ENCODE measurements around the gene CBX4. TPM values are rescaled to one million over a fixed set of nuclear protein-coding genes. Genes with fewer than 3 reads are reported as not detected.

CBX4 gene
- total and polyA plus RNA-seq, 2 of the 4 experiments (the other 2 are of a cell fraction), result 3.2 to 9.4 TPM

DNA sequence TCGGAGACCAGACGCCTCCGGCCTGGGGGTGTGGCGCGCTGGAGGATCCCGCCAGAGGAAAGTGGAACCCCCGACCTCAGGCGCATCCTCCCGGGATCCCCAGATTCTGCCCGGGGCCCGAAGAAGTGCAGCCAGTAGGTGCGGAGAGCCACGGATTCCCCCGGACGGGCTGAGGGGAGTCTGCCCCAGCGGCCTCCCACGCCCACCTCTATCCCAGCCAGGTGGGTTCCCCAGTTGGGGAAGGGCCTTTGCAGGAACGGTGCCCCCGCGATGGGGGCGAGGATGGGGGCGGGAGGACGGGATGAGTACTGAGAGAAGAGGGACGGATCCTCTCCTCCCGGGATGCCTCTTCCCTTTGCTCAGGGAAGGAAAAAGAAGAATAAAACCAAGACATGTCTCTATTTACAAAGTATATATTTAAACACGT is 47.5 kb downstream of the CBX4 start:
- H3K56ac ChIP-seq (ENCODE audit: extremely low read depth, insufficient read depth, low read length), result no peak overlapping the region
- in situ Hi-C loops (cut with MboI; ENCODE audit: low sequenced_read_pairs) (loop anchor here (5.0 kb wide), 1 partner anchor 196 kb away; no protein-coding TSS in a partner anchor), intact Hi-C loops (cut with micrococcal nuclease) (loop anchor here (2.0 kb wide), 1 partner anchor 201 kb away; no protein-coding TSS in a partner anchor), dilution Hi-C loops (cut with HindIII; ENCODE audit: low sequenced_read_pairs, unreplicated experiment) (no loop called here)
- H3K23ac ChIP-seq (ENCODE audit: low read depth, low read length), result no peak overlapping the region
- H2AK5ac ChIP-seq (ENCODE audit: low read depth, low read length), result peak overlapping the region; percentile 24; the same call in 1 of the 2 replicates
- peaks cover 5% of the 10 kb centered on the region; the same call in 1 of the 2 replicates for H3K9me1 ChIP-seq (ENCODE audit: insufficient read depth, low read length)
- no TSS peak for BruUV-seq (replicated peaks)
- ChIA-PET CTCF (no interaction called here), POLR2A (ENCODE audit: unreplicated experiment) (no interaction called here)
- H3K4me3 ChIP-seq (ENCODE audit: insufficient read depth, low read depth, low read length), result no peak overlapping the region
- no peak for DNase-seq
- H3K4me1 ChIP-seq (ENCODE audit: control insufficient read depth, insufficient read depth, low read length), result peaks cover 17% of the 10 kb centered on the region
- H2BK5ac ChIP-seq (ENCODE audit: low read depth, low read length, poor library complexity, severe bottlenecking), result no peak overlapping the region
- no peak overlapping the region for H4K91ac ChIP-seq (ENCODE audit: insufficient read depth, low read depth, low read length)
- WGBS, 2 experiments (ENCODE audit: extremely low coverage in 2 of 2, insufficient read length in 1 of 2), result 12% methylated on average over 5 of the region's 26 CpGs; no CpG with 5 or more reads in 1 of the 2 experiments
- H3K9me3 ChIP-seq (ENCODE audit: control insufficient read depth, insufficient read depth, low read length), result no peaks in the 10 kb centered on the region
- no peak overlapping the region for H2BK20ac ChIP-seq (ENCODE audit: low read depth, low read length)
- H3K9ac ChIP-seq (ENCODE audit: low read depth, low read length), result no peak overlapping the region
- H3K4ac ChIP-seq (ENCODE audit: low read depth, low read length), result no peak overlapping the region
- H2AFZ ChIP-seq (replicated peaks; ENCODE audit: low read length, poor library complexity), result no peak overlapping the region
- H3K4me2 ChIP-seq (ENCODE audit: low read depth, low read length), result no peak overlapping the region
- peaks cover 9% of the 10 kb centered on the region; the same call in 1 of the 2 replicates for H3K36me3 ChIP-seq (ENCODE audit: control insufficient read depth, insufficient read depth, low read length)
- no peak overlapping the region for H3K18ac ChIP-seq (ENCODE audit: low read depth, low read length)
- H3K27me3 ChIP-seq (ENCODE audit: control insufficient read depth, insufficient read depth, low read length), result peaks cover 37% of the 10 kb centered on the region
- no peak for ATAC-seq (ENCODE audit: low read depth)
- no peak overlapping the region for H2BK15ac ChIP-seq (ENCODE audit: low read depth, low read length)
- TF ChIP-seq, protein P1, sequence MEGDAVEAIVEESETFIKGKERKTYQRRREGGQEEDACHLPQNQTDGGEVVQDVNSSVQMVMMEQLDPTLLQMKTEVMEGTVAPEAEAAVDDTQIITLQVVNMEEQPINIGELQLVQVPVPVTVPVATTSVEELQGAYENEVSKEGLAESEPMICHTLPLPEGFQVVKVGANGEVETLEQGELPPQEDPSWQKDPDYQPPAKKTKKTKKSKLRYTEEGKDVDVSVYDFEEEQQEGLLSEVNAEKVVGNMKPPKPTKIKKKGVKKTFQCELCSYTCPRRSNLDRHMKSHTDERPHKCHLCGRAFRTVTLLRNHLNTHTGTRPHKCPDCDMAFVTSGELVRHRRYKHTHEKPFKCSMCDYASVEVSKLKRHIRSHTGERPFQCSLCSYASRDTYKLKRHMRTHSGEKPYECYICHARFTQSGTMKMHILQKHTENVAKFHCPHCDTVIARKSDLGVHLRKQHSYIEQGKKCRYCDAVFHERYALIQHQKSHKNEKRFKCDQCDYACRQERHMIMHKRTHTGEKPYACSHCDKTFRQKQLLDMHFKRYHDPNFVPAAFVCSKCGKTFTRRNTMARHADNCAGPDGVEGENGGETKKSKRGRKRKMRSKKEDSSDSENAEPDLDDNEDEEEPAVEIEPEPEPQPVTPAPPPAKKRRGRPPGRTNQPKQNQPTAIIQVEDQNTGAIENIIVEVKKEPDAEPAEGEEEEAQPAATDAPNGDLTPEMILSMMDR (conservative IDR thresholded peaks at IDR 0.05; ENCODE audit: low read depth, low read length), result no peak
- TF ChIP-seq, protein P2, sequence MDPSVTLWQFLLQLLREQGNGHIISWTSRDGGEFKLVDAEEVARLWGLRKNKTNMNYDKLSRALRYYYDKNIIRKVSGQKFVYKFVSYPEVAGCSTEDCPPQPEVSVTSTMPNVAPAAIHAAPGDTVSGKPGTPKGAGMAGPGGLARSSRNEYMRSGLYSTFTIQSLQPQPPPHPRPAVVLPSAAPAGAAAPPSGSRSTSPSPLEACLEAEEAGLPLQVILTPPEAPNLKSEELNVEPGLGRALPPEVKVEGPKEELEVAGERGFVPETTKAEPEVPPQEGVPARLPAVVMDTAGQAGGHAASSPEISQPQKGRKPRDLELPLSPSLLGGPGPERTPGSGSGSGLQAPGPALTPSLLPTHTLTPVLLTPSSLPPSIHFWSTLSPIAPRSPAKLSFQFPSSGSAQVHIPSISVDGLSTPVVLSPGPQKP (IDR thresholded peaks at IDR 0.05; ENCODE audit: borderline replicate concordance, low read depth, low read length), result no peak
- TF ChIP-seq CEBPB (IDR thresholded peaks at IDR 0.05; ENCODE audit: low read depth, low read length), result no peak
- no peak for TF ChIP-seq SMC3 (IDR thresholded peaks at IDR 0.05; ENCODE audit: low read depth, low read length)
- TF ChIP-seq FOS (IDR thresholded peaks at IDR 0.05; ENCODE audit: low read depth, low read length), result no peak
- TF ChIP-seq MXI1 (IDR thresholded peaks at IDR 0.05; ENCODE audit: borderline replicate concordance, low read depth, low read length), result no peak
- no peak for TF ChIP-seq RFX5 (IDR thresholded peaks at IDR 0.05; ENCODE audit: low read depth, low read length)
- TF ChIP-seq POLR2A (IDR thresholded peaks at IDR 0.05; ENCODE audit: low read depth, low read length), result no peak
- TF ChIP-seq RAD21 (IDR thresholded peaks at IDR 0.05; ENCODE audit: low read length), result no peak
- TF ChIP-seq NFE2L2 (IDR thresholded peaks at IDR 0.05; ENCODE audit: low read depth, low read length), result no peak
- TF ChIP-seq BHLHE40 (IDR thresholded peaks at IDR 0.05; ENCODE audit: low read depth, low read length), result no peak
- TF ChIP-seq, protein P3, sequence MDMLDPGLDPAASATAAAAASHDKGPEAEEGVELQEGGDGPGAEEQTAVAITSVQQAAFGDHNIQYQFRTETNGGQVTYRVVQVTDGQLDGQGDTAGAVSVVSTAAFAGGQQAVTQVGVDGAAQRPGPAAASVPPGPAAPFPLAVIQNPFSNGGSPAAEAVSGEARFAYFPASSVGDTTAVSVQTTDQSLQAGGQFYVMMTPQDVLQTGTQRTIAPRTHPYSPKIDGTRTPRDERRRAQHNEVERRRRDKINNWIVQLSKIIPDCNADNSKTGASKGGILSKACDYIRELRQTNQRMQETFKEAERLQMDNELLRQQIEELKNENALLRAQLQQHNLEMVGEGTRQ (IDR thresholded peaks at IDR 0.05; ENCODE audit: low read depth, low read length), result no peak
- no peak for TF ChIP-seq CHD1 (IDR thresholded peaks at IDR 0.05; ENCODE audit: low read depth, low read length)
- no peak overlapping the region for H4K8ac ChIP-seq (ENCODE audit: low read depth in 2 of 2, low read length in 2 of 2)
- H3K79me1 ChIP-seq (ENCODE audit: low read depth in 1 of 2, low read length in 2 of 2), result peaks cover 8 to 23% of the 10 kb centered on the region in 2 experiments; a peak in 2 of 4 replicates
- H3K27ac ChIP-seq (ENCODE audit: insufficient read depth, low read length), result no peak overlapping the region
- H2BK120ac ChIP-seq (ENCODE audit: low read depth, low read length), result no peak overlapping the region
- no peak overlapping the region for H3K14ac ChIP-seq (replicated peaks; ENCODE audit: low read depth, low read length)
- H4K5ac ChIP-seq (ENCODE audit: low read depth, low read length), result no peak overlapping the region
- peaks cover 14% of the 10 kb centered on the region for H4K20me1 ChIP-seq (ENCODE audit: insufficient read depth, low read length)
- H2AK9ac ChIP-seq (replicated peaks; ENCODE audit: low read depth, low read length, poor library complexity), result no peak overlapping the region

Data from IMR-90 (cell line).